ENCODE data around the gene CCDC93. TPM values are rescaled to one million over a fixed set of nuclear protein-coding genes. Genes with fewer than 3 reads are reported as not detected.

The CCDC93 gene
- total and polyA plus RNA-seq, 10 of the 15 experiments (the other 5 are each of a cell fraction or from before 2014, with no cell fraction given): 3.6 to 27.2 (median 13.5) TPM

GRCh38 chr2:117977696-117978095 lies 36.2 kb downstream of the CCDC93 start:
- no peaks in the 10 kb centered on the region for H3K27me3 ChIP-seq (replicated peaks in 1 of 2; ENCODE audit: control insufficient read depth in 2 of 2, insufficient read depth in 2 of 2, low read length in 1 of 2)
- H3K4me2 ChIP-seq (ENCODE audit: control insufficient read depth, insufficient read depth): no peak overlapping the region
- ChIA-PET CTCF (no interaction called here), RAD21 (ENCODE audit: unreplicated experiment) (no interaction called here), SMC1A (ENCODE audit: uncharacterized antibody, unreplicated experiment) (interaction anchor here (0.7 kb wide), 1 partner anchor 14 kb away, joined by 3 read pairs; no protein-coding TSS in a partner anchor), POLR2A (no interaction called here)
- no TSS peak for BruUV-seq (replicated peaks)
- intact Hi-C loops (cut with micrococcal nuclease; ENCODE audit: unreplicated experiment) (no loop called here), in situ Hi-C loops (cut with MboI) (no loop called here)
- no peak overlapping the region for H3K4me3 ChIP-seq
- H3K79me2 ChIP-seq (ENCODE audit: control insufficient read depth, insufficient read depth, low read length): no peaks in the 10 kb centered on the region
- H3K4me1 ChIP-seq (ENCODE audit: control insufficient read depth, insufficient read depth, low read length): no peaks in the 10 kb centered on the region
- H3K9ac ChIP-seq (ENCODE audit: control insufficient read depth, insufficient read depth, low read length): no peak overlapping the region
- H2AFZ ChIP-seq (ENCODE audit: control insufficient read depth, low read depth, low read length): no peak overlapping the region
- ATAC-seq (no peak), DNase-seq (ENCODE audit: low read depth, low spot score) (no peak), FAIRE-seq (no peak)
- H4K20me1 ChIP-seq (ENCODE audit: control insufficient read depth, insufficient read depth): no peaks in the 10 kb centered on the region
- H3K36me3 ChIP-seq (ENCODE audit: control insufficient read depth in 2 of 2, insufficient read depth in 2 of 2, low read length in 1 of 2): peaks cover 7 to 18% of the 10 kb centered on the region in 2 experiments
- H3K27ac ChIP-seq (ENCODE audit: control insufficient read depth, insufficient read depth): no peak overlapping the region
- 94% methylated on average over 3 of the region's 3 CpGs for WGBS (ENCODE audit: insufficient coverage, insufficient replicate concordance, low lambda C conversion rate, missing lambda C conversion rate)
- H3K9me3 ChIP-seq (replicated peaks; ENCODE audit: control insufficient read depth, insufficient read depth, low read length): no peaks in the 10 kb centered on the region
- TF ChIP-seq BCL11A (IDR thresholded peaks at IDR 0.05; ENCODE audit: low read depth, low read length) (no peak), SRF (IDR thresholded peaks at IDR 0.05; ENCODE audit: low read depth in 2 of 2, low read length in 2 of 2) (no peak), BHLHE40 (IDR thresholded peaks at IDR 0.05; ENCODE audit: borderline replicate concordance in 1 of 2, low read depth in 2 of 2, low read length in 1 of 2) (no peak), ZNF592 (IDR thresholded peaks at IDR 0.05) (no peak), RUNX3 (IDR thresholded peaks at IDR 0.05; ENCODE audit: low read length) (no peak), ASH2L (IDR thresholded peaks at IDR 0.05; ENCODE audit: borderline replicate concordance, low read depth) (no peak), POU2F2 (IDR thresholded peaks at IDR 0.05; ENCODE audit: borderline replicate concordance, low read depth, low read length) (no peak), GABPA (IDR thresholded peaks at IDR 0.05; ENCODE audit: low read depth) (no peak), KDM1A (IDR thresholded peaks at IDR 0.05; ENCODE audit: borderline replicate concordance) (no peak), FOXK2 (IDR thresholded peaks at IDR 0.05) (no peak), SKIL (IDR thresholded peaks at IDR 0.05; ENCODE audit: low read depth, poor library complexity, severe bottlenecking) (no peak), EP300 (IDR thresholded peaks at IDR 0.05; ENCODE audit: borderline replicate concordance in 1 of 2, control insufficient read depth in 1 of 2, low read depth in 2 of 2, low read length in 2 of 2) (no peak), PRDM15 (CRISPR knock-in tag; IDR thresholded peaks at IDR 0.05) (no peak), SIX5 (IDR thresholded peaks at IDR 0.05; ENCODE audit: low read depth, low read length, severe bottlenecking) (no peak), DPF2 (IDR thresholded peaks at IDR 0.05) (no peak), SMARCA5 (IDR thresholded peaks at IDR 0.05) (no peak)

All from GM12878 (cell line).